ENCODE results near the gene ANKRD13A. TPM values are rescaled to one million over a fixed set of nuclear protein-coding genes. Genes with fewer than 3 reads are reported as not detected.
A peak's percentile ranks its signal among the peaks of the same experiment; 100 is the strongest.
"Not testable (repeated sequence)": the region's sequence is repeated elsewhere in the genome, so short reads cannot be mapped to it uniquely, and the experiment has no call there.

Gene ANKRD13A
- total and polyA plus RNA-seq, 5 donors, result 9.6 to 24.7 (median 21.1) TPM

DNA sequence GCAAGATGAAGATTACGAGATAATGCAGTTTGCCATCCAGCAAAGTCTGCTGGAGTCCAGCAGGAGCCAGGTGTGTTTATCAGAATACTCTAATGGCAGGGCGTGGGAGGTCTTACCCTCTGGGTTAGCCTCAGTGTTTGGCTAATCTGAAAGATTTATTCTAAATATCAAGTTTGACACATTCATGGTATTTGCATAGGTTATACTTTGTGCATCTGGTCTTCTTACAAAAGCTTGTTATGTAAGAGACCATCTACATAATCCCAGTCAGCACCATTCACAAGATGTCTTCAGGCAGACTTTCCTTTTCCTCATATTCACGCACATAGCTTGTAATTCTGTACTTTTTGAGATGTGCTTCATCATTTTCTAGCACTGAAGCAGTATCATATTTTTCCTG, 34.7 kb downstream of the ANKRD13A start:
- H3K9me3 ChIP-seq (ENCODE audit: control insufficient read depth, low read length), result no peaks in the 10 kb centered on the region
- ATAC-seq (no peak), DNase-seq (no peak)
- H3K4me1 ChIP-seq (ENCODE audit: control insufficient read depth, insufficient read depth, low read length), result no peaks in the 10 kb centered on the region
- intact Hi-C loops (cut with DNase I), result no loop called here
- H3K27ac ChIP-seq (ENCODE audit: low read length), result no peak overlapping the region
- H3K4me3 ChIP-seq (ENCODE audit: low read length), result no peak overlapping the region
- no peaks in the 10 kb centered on the region for H3K27me3 ChIP-seq (ENCODE audit: control insufficient read depth, insufficient read depth)
- 93% methylated on average over 3 of the region's 3 CpGs for WGBS

DNA sequence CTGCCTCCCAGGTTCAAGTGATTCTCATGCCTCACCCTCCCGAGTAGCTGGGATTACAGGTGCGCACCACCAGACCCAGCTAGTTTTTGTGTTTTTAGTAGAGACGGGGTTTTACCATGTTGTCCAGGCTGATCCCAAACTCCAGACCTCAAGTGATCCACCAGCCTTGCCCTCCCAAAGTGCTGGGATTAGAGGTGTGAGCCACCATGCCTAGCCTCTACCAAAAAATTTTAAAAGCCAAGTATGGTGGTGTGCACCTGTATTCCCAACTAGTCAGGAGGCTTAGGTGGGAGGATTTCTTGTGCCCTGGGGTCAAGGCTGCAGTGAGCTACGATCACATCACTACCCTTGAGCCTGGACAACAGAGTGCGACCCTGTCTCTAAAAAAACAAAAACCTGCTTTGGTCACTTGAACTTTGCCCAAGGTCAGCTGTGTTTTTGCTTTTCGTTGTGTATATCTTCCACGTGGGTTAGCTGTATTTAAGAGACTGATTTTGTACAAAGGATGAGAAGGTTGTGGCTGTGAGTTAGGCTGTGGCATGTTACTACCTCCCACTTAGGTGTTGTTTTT, 36.4 kb downstream of the ANKRD13A start:
- intact Hi-C loops (cut with DNase I), result no loop called here
- H3K4me1 ChIP-seq (ENCODE audit: control insufficient read depth, insufficient read depth, low read length), result no peaks in the 10 kb centered on the region
- no peaks in the 10 kb centered on the region for H3K27me3 ChIP-seq (ENCODE audit: control insufficient read depth, insufficient read depth)
- no peaks in the 10 kb centered on the region for H3K9me3 ChIP-seq (ENCODE audit: control insufficient read depth, low read length)
- WGBS, result 94% methylated on average over 7 of the region's 7 CpGs
- DNase-seq (no peak), ATAC-seq (no peak)
- no peak overlapping the region for H3K27ac ChIP-seq (ENCODE audit: low read length)
- H3K4me3 ChIP-seq (ENCODE audit: low read length), result no peak overlapping the region

DNA sequence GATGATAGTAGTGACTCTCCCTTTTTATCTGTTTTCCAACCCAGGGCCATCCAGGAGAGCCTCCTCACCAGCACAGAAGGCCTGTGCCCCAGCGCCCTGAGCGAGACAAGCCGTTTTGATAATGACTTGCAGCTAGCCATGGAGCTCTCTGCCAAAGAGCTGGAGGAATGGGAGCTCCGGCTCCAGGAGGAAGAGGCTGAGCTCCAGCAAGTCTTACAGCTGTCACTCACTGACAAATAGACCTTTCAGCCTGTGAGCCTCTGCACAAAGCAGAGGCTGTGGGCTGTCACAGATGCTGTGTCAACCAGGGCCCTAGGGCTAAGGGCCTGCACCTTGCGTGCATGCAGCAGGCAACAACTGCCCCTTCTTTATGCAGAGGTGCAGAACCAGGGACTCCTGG, 38.1 kb downstream of the ANKRD13A start:
- Histone ChIP-seq H3K27me3 (ENCODE audit: control insufficient read depth, insufficient read depth) (no peaks in the 10 kb centered on the region), H3K4me3 (ENCODE audit: low read length) (no peak overlapping the region), H3K9me3 (ENCODE audit: control insufficient read depth, low read length) (no peaks in the 10 kb centered on the region), H3K27ac (ENCODE audit: low read length) (peak overlapping the region; percentile 9), H3K4me1 (ENCODE audit: control insufficient read depth, insufficient read depth, low read length) (no peaks in the 10 kb centered on the region)
- intact Hi-C loops (cut with DNase I), result no loop called here
- DNase-seq (no peak), ATAC-seq (peak; percentile 7 to 15)
- 68% methylated on average over 5 of the region's 5 CpGs for WGBS

DNA sequence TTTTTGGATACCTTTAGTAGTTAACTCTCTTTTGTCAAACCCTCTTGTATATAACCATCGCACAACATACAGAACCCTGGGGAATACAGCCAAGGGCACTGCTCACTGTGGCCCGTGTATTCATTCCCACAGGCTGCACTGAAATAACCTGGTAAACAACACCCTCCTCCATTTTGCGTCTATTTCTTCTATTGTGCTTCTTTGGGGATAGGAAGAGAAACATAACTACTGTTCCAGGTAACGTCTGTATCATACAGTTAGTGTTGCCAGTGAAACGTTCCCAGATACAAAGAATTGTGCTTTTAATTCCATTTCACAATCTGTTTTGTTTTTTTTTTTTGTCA, 39.5 kb downstream of the ANKRD13A start:
- no peak for ATAC-seq
- intact Hi-C loops (cut with DNase I), result no loop called here
- no peaks in the 10 kb centered on the region for H3K9me3 ChIP-seq (ENCODE audit: control insufficient read depth, low read length)
- DNase-seq, result no peak
- no peak overlapping the region for H3K4me3 ChIP-seq (ENCODE audit: low read length)
- no peak overlapping the region for H3K27ac ChIP-seq (ENCODE audit: low read length)
- peaks cover 4% of the 10 kb centered on the region for H3K4me1 ChIP-seq (ENCODE audit: control insufficient read depth, insufficient read depth, low read length)
- no peaks in the 10 kb centered on the region for H3K27me3 ChIP-seq (ENCODE audit: control insufficient read depth, insufficient read depth)
- 71% methylated on average over 5 of the region's 5 CpGs for WGBS

DNA sequence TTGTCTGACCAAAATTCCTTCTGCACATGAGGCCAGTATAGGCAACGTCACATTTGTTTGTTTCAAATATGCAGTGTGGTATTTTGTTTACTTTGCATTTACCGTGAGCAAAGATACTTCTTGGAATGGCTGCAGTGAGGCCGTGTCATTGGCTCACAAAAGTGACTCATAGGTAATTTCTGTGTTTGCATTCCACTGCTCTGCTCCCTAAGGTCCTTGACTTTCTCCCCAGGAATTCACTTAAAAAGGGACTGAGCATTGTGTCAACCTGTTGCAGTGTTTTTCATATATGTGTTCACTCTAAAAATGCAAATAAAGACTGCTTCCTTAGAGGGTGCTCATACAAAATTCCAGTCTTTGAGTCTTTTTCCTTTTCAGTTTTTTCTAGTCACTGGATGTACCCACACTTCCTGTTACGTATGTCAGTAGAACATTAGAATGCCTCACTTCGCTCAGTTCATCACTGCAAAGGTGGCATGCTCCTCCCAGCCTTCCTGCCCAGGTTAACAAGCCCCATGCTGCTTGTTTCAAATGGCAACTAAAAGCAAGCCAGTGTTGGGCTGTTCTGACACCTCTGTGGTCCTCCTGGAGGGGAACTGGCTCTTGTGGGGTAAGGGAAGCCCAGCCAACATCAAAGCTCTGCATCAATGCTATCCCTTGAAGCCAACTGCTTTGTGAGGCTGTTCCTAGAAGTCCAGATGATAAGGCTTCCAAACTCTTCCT, 40.0 kb downstream of the ANKRD13A start:
- ATAC-seq, result no peak
- H3K27ac ChIP-seq (ENCODE audit: low read length), result no peak overlapping the region

DNA sequence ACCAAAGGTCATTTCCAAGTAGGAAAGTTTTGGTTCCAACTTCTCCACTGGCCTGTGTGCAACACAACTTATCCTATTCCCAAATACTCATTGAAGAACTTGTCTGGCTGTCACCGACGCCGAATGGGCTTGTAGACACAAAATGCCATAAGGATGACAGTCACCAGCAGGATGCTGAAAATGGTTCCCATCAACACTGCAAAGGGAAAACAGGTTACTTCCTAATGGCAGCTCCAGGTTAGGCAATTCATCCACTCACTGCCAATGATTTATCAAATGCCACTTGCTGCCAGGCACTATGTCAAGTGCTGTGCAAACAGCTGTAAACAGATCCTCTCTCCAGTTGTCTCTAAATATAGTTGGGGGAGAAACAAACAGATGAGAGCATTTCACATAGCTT, 43.0 kb downstream of the ANKRD13A start:
- ATAC-seq (peak; percentile 54 to 69), DNase-seq (no peak)
- no peaks in the 10 kb centered on the region for H3K9me3 ChIP-seq (ENCODE audit: control insufficient read depth, low read length)
- intact Hi-C loops (cut with DNase I), result no loop called here
- WGBS, result 62% methylated on average over 3 of the region's 3 CpGs
- H3K4me3 ChIP-seq (ENCODE audit: low read length), result no peak overlapping the region
- peaks cover 4% of the 10 kb centered on the region for H3K4me1 ChIP-seq (ENCODE audit: control insufficient read depth, insufficient read depth, low read length)
- no peaks in the 10 kb centered on the region for H3K27me3 ChIP-seq (ENCODE audit: control insufficient read depth, insufficient read depth)
- H3K27ac ChIP-seq (ENCODE audit: low read length), result peak overlapping the region; percentile 94

More for the DNA sequence above, 40.0 kb downstream of the ANKRD13A start:
- H3K27me3 ChIP-seq (ENCODE audit: control insufficient read depth, insufficient read depth), result no peaks in the 10 kb centered on the region
- no peak overlapping the region for H3K4me3 ChIP-seq (ENCODE audit: low read length)
- intact Hi-C loops (cut with DNase I), result no loop called here
- WGBS, result 69% methylated on average over 5 of the region's 5 CpGs
- H3K4me1 ChIP-seq (ENCODE audit: control insufficient read depth, insufficient read depth, low read length), result peaks cover 4% of the 10 kb centered on the region
- DNase-seq, result no peak
- H3K9me3 ChIP-seq (ENCODE audit: control insufficient read depth, low read length), result no peaks in the 10 kb centered on the region

DNA sequence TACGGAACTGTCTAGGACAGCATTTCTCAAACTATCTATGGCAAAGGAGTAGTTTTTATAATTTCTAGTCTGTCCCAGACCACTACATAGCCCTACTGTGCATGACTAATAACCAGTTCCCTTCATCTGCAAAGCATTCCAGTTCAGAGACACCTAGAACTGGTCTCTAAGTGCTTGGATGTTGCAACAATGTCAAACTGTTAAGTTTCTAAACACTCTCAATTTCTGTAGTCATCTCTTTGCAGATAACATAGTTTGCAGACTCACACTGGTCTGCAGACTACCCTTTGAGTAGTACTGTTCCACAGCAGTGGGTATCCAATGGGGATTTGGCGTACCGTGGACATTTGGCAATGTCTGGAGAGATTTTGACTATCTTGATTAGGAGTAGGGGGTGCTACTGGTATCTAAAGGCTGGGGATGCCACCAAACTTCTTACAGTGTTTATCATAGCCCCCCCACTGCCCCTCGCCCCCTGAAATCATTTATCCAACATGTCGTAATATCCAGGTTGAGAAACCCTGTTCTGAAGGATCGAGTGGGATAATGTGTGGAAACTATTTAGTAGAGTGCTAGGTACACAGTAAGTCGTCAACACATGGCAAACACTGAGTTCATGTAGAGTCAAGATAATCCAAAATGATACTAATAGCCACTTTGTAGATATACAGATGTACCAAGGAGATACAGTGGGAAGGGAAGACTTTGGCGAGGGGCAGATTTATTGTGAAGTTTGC, 47.4 kb downstream of the ANKRD13A start:
- no peak for ATAC-seq
- intact Hi-C loops (cut with DNase I), result no loop called here
- 89% methylated on average over 8 of the region's 8 CpGs for WGBS
- no peak overlapping the region for H3K27ac ChIP-seq (ENCODE audit: low read length)
- no peak overlapping the region for H3K4me3 ChIP-seq (ENCODE audit: low read length)
- peaks cover 7% of the 10 kb centered on the region for H3K4me1 ChIP-seq (ENCODE audit: control insufficient read depth, insufficient read depth, low read length)
- no peaks in the 10 kb centered on the region for H3K9me3 ChIP-seq (ENCODE audit: control insufficient read depth, low read length)
- H3K27me3 ChIP-seq (ENCODE audit: control insufficient read depth, insufficient read depth), result no peaks in the 10 kb centered on the region
- no peak for DNase-seq

DNA sequence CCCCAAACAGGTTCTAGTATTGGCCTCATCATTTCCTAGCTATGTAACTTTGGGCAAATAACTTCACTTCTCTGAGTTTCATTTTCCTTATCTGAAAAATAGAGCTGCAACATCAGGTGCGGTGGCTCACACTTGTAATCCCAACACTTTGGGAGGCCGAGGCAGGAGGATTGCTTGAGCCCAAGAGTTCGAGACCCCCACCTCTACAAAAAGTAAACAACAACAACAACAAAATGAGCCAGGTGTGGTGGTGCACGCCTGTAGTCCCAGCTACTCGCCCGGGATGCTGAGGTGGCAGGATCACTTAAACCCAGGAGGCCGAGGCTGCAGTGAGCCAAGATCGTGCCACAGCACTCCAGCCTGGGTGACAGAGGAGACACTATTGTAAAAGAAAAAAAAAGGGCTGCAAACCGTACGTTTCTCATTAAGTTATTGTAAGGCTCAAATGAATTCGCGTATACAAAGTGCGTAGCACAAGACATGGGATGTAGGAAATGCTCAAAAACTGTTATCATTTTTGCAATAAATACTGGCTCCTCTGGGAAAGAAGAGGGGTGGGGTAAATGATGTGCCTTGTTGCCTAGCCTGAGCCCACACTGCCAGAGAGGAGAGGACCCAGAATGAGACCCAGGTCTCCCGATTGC, 48.2 kb downstream of the ANKRD13A start:
- H3K4me3 ChIP-seq (ENCODE audit: low read length), result peak overlapping the region; percentile 84
- H3K27me3 ChIP-seq (ENCODE audit: control insufficient read depth, insufficient read depth), result no peaks in the 10 kb centered on the region
- DNase-seq (no peak), ATAC-seq (no peak)
- no peaks in the 10 kb centered on the region for H3K9me3 ChIP-seq (ENCODE audit: control insufficient read depth, low read length)
- H3K27ac ChIP-seq (ENCODE audit: low read length), result no peak overlapping the region
- intact Hi-C loops (cut with DNase I), result no loop called here
- 75% methylated on average over 14 of the region's 14 CpGs for WGBS
- peaks cover 7% of the 10 kb centered on the region for H3K4me1 ChIP-seq (ENCODE audit: control insufficient read depth, insufficient read depth, low read length)

DNA sequence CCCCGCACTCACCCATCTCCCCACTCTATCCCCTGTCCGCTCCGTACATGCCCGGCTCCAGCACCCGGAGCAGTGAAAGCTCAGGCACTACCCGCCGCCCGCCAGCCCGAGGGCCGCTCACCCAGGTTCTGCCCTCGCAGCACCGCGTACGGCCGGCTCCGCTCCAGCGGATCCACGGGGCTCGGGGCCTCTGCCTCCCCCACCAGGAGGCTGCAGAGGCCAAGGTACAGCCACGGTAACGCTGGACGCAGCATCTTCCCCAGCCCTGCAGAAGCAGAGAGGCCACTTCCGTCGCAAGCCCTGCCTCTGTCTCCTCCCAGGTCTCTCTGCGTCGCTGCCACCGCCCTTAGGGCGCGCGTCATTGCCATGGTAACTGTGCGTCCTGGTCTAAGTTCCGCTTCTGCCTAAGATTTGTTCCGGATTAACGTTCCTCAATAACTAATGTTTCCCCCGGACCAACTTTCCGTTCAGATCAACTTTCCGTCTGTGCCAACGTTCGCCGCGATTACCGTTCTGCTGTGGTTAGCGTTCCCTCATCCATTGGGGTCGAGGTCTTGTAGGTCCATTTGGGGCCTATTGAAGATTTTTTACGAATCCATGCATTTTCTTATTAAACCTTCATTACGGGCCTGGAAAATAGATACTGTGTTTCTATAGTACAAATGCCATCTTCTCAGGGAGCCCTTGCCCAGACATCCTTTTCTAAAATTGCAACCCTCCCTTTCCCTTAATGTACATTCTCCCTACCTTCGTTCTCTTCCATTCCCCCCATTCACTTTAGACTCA, 49.2 kb downstream of the ANKRD13A start, which contains the start of gene C12orf76:
C12orf76 (minus strand) TSS at position 281 of the 786 bp plus-strand sequence; CDS start at position 254, 27 bp downstream.
- Histone ChIP-seq H3K27ac (ENCODE audit: low read length) (peak within 1 kb of the TSS; percentile 70), H3K27me3 (ENCODE audit: control insufficient read depth, insufficient read depth) (no peaks in the 10 kb centered on the region), H3K9me3 (ENCODE audit: control insufficient read depth, low read length) (no peaks in the 10 kb centered on the region), H3K4me3 (ENCODE audit: low read length) (peak within 1 kb of the TSS; percentile 84), H3K4me1 (ENCODE audit: control insufficient read depth, insufficient read depth, low read length) (peaks cover 3% of the 10 kb centered on the region)
- ATAC-seq (peak; percentile 99), DNase-seq (peak; percentile 95 to 98 (median 97))
- intact Hi-C loops (cut with DNase I), result no loop called here
- 2% methylated on average over 47 of the region's 47 CpGs for WGBS

DNA sequence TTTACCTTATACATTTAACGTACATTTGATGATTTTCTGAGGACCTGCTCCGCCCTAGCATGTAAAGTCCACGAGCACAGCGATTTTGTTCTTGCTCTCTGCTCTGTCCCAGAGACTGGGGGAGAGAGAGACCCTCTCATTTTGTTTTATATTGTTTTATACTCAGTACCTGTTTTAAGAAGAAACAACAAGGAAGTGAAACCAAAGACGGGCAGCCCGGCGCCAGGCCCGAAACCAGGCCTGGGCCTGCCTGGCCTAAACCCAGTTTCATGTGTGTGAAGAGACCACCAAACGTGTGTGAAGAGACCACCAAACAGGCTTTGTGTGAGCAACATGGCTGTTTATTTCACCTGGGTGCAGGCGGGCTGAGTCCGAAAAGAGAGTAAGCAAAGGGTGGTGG, 49.8 kb downstream of the ANKRD13A start:
- H3K4me1 ChIP-seq (ENCODE audit: control insufficient read depth, insufficient read depth, low read length); intact Hi-C loops (cut with DNase I); H3K9me3 ChIP-seq (ENCODE audit: control insufficient read depth, low read length); H3K27me3 ChIP-seq (ENCODE audit: control insufficient read depth, insufficient read depth); H3K27ac ChIP-seq (ENCODE audit: low read length): not testable (repeated sequence)
- peak overlapping the region; percentile 84 for H3K4me3 ChIP-seq (ENCODE audit: low read length)
- peak in 1 of 3 donors; percentile 61 for DNase-seq
- WGBS, result 92% methylated on average over 11 of the region's 11 CpGs
- peak in 1 of 2 donors; percentile 2 for ATAC-seq
